Adrenal gland (tissue), 12 donors: ENCODE measurements around the gene PANK2. TPM values are rescaled to one million over a fixed set of nuclear protein-coding genes. Genes with fewer than 3 reads are reported as not detected.

Source experiments
- DNase-seq, 7 donors: peaks; one replicate each; pipeline ENCODE4 v3.0.0-alpha.2; 2019 to 2020
- H3K27ac ChIP-seq, 5 donors: fragments of 200-600 bp; sonication (generic) in 4 of 5; 1 replicate in 3 of 5; 2 replicates in 2 of 5; pipeline versions ENCODE4 v1.5.1 to v1.8.0; 2016 to 2020; ENCODE audit warnings: mild to moderate bottlenecking in 1 of 5
- H3K27me3 ChIP-seq: fragments of 200-600 bp; 2 replicates; pipeline ENCODE4 v1.8.0; 2021
- H3K36me3 ChIP-seq, 2 donors: fragments of 200-600 bp; replicated peaks in 1 of 2; 1 replicate in 1 of 2; 2 replicates in 1 of 2; pipeline versions ENCODE4 v1.5.1 to v1.8.0; 2018 to 2022
- H3K4me1 ChIP-seq, 2 donors: fragments of 200-600 bp; replicated peaks in 1 of 2; 1 replicate in 1 of 2; 2 replicates in 1 of 2; pipeline versions ENCODE4 v1.5.1 to v1.8.0; 2018 to 2021
- H3K4me3 ChIP-seq, 4 donors: fragments of 200-600 bp; sonication (generic) in 3 of 4; one replicate each; pipeline ENCODE4 v1.5.1; 2016 to 2018
- H3K9me3 ChIP-seq, 3 donors: fragments of 200-600 bp; sonication (generic) in 1 of 3; replicated peaks in 1 of 3; 1 replicate in 2 of 3; 2 replicates in 1 of 3; pipeline versions ENCODE4 v1.5.1 to v1.8.0; 2016 to 2021
- CTCF ChIP-seq, 6 experiments: fragments of 450-650 bp in 4 of 6; fragments of 200-600 bp in 2 of 6; sonication (generic) in 1 of 6; IDR thresholded peaks; 1 replicate in 5 of 6; 2 replicates in 1 of 6; pipeline versions ENCODE4 v1.5.1 to v1.8.0; 2016 to 2021; ENCODE audit warnings: antibody characterized with exemption in 6 of 6, mild to moderate bottlenecking in 2 of 6, moderate library complexity in 1 of 6
- POLR2A ChIP-seq, 2 donors: fragments of 450-650 bp; IDR thresholded peaks; one replicate each; pipeline ENCODE4 v1.6.1; 2017; ENCODE audit warnings: antibody characterized with exemption in 2 of 2, mild to moderate bottlenecking in 2 of 2, moderate library complexity in 1 of 2
- WGBS, 4 donors: extraction: QIAGEN DNeasy Blood & Tissue Kit in 2 of 4; methylation state at CpG; one replicate each; pipeline versions ENCODE4 v1.1.5 to v1.1.7; 2013 to 2017; 5-methylcytosine and 5-hydroxymethylcytosine counted together
- intact Hi-C, 2 donors: fragments of 100-400 bp; cut with DNase I; formaldehyde crosslinking; loops; one replicate each; pipeline versions ENCODE4 v1.14.1 to v1.15.0; 2022 to 2023
- microRNA counts, 2 donors: library from miRNA; unstranded; fragments of <30 nt; microRNA quantifications; one replicate each; lab custom pipeline; 2016
- microRNA-seq, 3 donors: library from miRNA; unstranded; fragments of <30 nt; microRNA quantifications; one replicate each; pipeline ENCODE4, GENCODE V29; 2017 to 2020
- polyA plus RNA-seq, 3 donors: library from polyadenylated mRNA; stranded (reverse); fragments of 200-250 nt in 2 of 3; fragments of 350-450 nt in 1 of 3; fragmentation: Illumina TruSeq in 1 of 3; extraction: RNeasy Lipid Tissue Mini Kit (QIAGEN cat#74804) in 1 of 3; gene quantifications; one replicate each; pipeline ENCODE4 v1.2.3, GENCODE V29; 2013 to 2014
- small RNA-seq, 2 donors: library from RNA; depleted of rRNA; stranded (forward); fragments of <200 nt; gene quantifications; one replicate each; pipeline ENCODE3, GENCODE V24; 2016
- total RNA-seq, 9 donors: library from RNA; depleted of rRNA in 4 of 9; stranded (reverse); fragments of >200 nt in 4 of 9; fragments of 120-200 nt in 1 of 9; fragmentation: NEBNext Ultra II Directional in 1 of 9; extraction: Animal tissue kit (Norgen Biotek cat#: 25700) in 1 of 9; gene quantifications; one replicate each; pipeline versions ENCODE4 v1.1.0 to v1.2.4, GENCODE V29; 2013 to 2023
- donor health status: healthy with polysubstance abuse.
- donor health status: Bipolar disorder and iron deficiency.
- donor health status: DM: yes; HTN: yes; CAD: no.
- donor health status: DM: no; HTN: no; CAD: no.
- donor health status: DM: no; HTN: no; CAD: no.
- donor health status: DM: yes; HTN: yes; CAD: no.

The PANK2 gene
- total and polyA plus RNA-seq, 12 donors: 32.5 to 70.1 (median 46.9) TPM

- TF ChIP-seq CTCF (IDR thresholded peaks at IDR 0.05) (no peak), POLR2A (IDR thresholded peaks at IDR 0.05) (no peak)
- intact Hi-C loops: no loop called here
- WGBS, 4 donors: 43 to 57% (median 52%) methylated on average over 2 of the region's 2 CpGs
These were observed 87.3 kb downstream of the PANK2 start for GRCh38 chr20:3976511-3976910.

More at GRCh38 chr20:3976511-3976910, 87.3 kb downstream of the PANK2 start:
- no peak for DNase-seq
- Histone ChIP-seq H3K27ac (no peak overlapping the region), H3K4me1 (peaks cover 8 to 27% of the 10 kb centered on the region in 2 donors), H3K4me3 (no peak overlapping the region), H3K9me3 (no peaks in the 10 kb centered on the region), H3K27me3 (no peaks in the 10 kb centered on the region), H3K36me3 (no peaks in the 10 kb centered on the region)

MicroRNAs within 50 kb of the gene (microRNA counts, 767-probe panel; counts per million panel counts)
- microRNA hsa-miR-103a-3p (lab: Ali Mortazavi, UCI): 0 counts per million in 2 donors

Small RNA genes lying within 50 kb of the gene (microRNA-seq; reads per million reads assigned to microRNA genes)
- gene MIR103A2 (0 reads per million in 3 donors), gene MIR103B2 (0 reads per million in 3 donors)

Small RNA genes lying within 50 kb of the gene (small RNA-seq; reads per million reads assigned to genes)
- 1.2 to 1.6 reads per million in 2 donors for gene MIR103A2

Other genes with a start within 250 kb of the PANK2 start
- not detected for gene GFRA4, start 226.0 kb upstream of the PANK2 start, total RNA-seq
- gene GFRA4, start 226.0 kb upstream of the PANK2 start, polyA plus RNA-seq: not detected
- gene ADAM33, start 207.4 kb upstream of the PANK2 start, total RNA-seq: 1 to 10 TPM in 5 of 9 donors, under 1 TPM in 4; 0.42 to 7.9 (median 1.6) TPM
- gene ADAM33, start 207.4 kb upstream of the PANK2 start, polyA plus RNA-seq: 10 to 100 TPM in 2 of 3 donors, under 1 TPM in 1; 0.84 to 65.0 (median 33.2) TPM
- gene SIGLEC1, start 176.8 kb upstream of the PANK2 start, total RNA-seq: 10 to 100 TPM in 8 of 9 donors, under 1 TPM in 1; 0.33 to 47.2 (median 31.6) TPM
- gene SIGLEC1, start 176.8 kb upstream of the PANK2 start, polyA plus RNA-seq: 10 to 100 TPM in 2 of 3 donors, 1 to 10 TPM in 1; 4.8 to 46.4 (median 25.7) TPM
- 1 to 10 TPM; 2.8 to 9.3 (median 5.4) TPM for gene HSPA12B, start 156.7 kb upstream of the PANK2 start, total RNA-seq
- 10 to 100 TPM in 1 of 3 donors, 1 to 10 TPM in 2; 1.5 to 10.9 (median 9.1) TPM for gene HSPA12B, start 156.7 kb upstream of the PANK2 start, polyA plus RNA-seq
- 10 to 100 TPM; 17.6 to 31.5 (median 24.6) TPM for gene ADISSP, start 121.6 kb upstream of the PANK2 start, total RNA-seq
- gene ADISSP, start 121.6 kb upstream of the PANK2 start, polyA plus RNA-seq: 10 to 100 TPM in 2 of 3 donors, 1 to 10 TPM in 1; 4.4 to 42.1 (median 24.4) TPM
- 1 to 10 TPM in 1 of 9 donors, under 1 TPM in 7, not detected in 1; 0.14 to 1.4 (median 0.32) TPM for gene SPEF1, start 107.9 kb upstream of the PANK2 start, total RNA-seq
- under 1 TPM in 2 of 3 donors, not detected in 1; 0.40 to 0.81 TPM for gene SPEF1, start 107.9 kb upstream of the PANK2 start, polyA plus RNA-seq
- 100 to 1,000 TPM in 4 of 9 donors, 10 to 100 TPM in 5; 41.3 to 112 (median 98.7) TPM for gene CENPB, start 102.6 kb upstream of the PANK2 start, total RNA-seq
- gene CENPB, start 102.6 kb upstream of the PANK2 start, polyA plus RNA-seq: 10 to 100 TPM; 25.8 to 54.8 (median 41.8) TPM
- gene CDC25B, start 93.1 kb upstream of the PANK2 start, total RNA-seq: 10 to 100 TPM in 7 of 9 donors, 1 to 10 TPM in 2; 7.1 to 24.4 (median 14.3) TPM
- gene CDC25B, start 93.1 kb upstream of the PANK2 start, polyA plus RNA-seq: 10 to 100 TPM in 2 of 3 donors, 1 to 10 TPM in 1; 5.5 to 61.7 (median 35.8) TPM
- 10 to 100 TPM; 21.2 to 50.3 (median 25.9) TPM for gene AP5S1, start 68.8 kb upstream of the PANK2 start, total RNA-seq
- 10 to 100 TPM in 2 of 3 donors, 1 to 10 TPM in 1; 9.6 to 10.5 (median 10.2) TPM for gene AP5S1, start 68.8 kb upstream of the PANK2 start, polyA plus RNA-seq
- gene MAVS, start 42.6 kb upstream of the PANK2 start, total RNA-seq: 10 to 100 TPM; 16.1 to 46.7 (median 38.1) TPM
- 10 to 100 TPM in 2 of 3 donors, 1 to 10 TPM in 1; 10.0 to 28.4 (median 20.6) TPM for gene MAVS, start 42.6 kb upstream of the PANK2 start, polyA plus RNA-seq
- gene RNF24, start 126.2 kb downstream of the PANK2 start, total RNA-seq: 10 to 100 TPM in 8 of 9 donors, 1 to 10 TPM in 1; 5.6 to 30.0 (median 23.9) TPM
- gene RNF24, start 126.2 kb downstream of the PANK2 start, polyA plus RNA-seq: 1 to 10 TPM; 6.7 to 7.5 (median 7.2) TPM